AG04450 (cell line): Measurements from ENCODE around the gene ALKBH5. TPM values are rescaled to one million over a fixed set of nuclear protein-coding genes. Genes with fewer than 3 reads are reported as not detected.

Experiments used
- CTCF ChIA-PET: fragments of 300-600, 350-600 bp; formaldehyde crosslinking; extraction: SDS; loops from one replicate; lab custom pipeline; 2022; ENCODE audit warnings: antibody characterized with exemption, inconsistent platforms; lab: Charles Lee
- POLR2A ChIA-PET: fragments of 350-600 bp; formaldehyde crosslinking; extraction: SDS; loops from one replicate; lab custom pipeline; 2021; ENCODE audit warnings: antibody characterized with exemption, inconsistent platforms; lab: Yijun Ruan, JAX
- DNase-seq: peaks from one replicate; pipeline ENCODE4 v3.0.0-alpha.2; 2011; ENCODE audit warnings: low read depth, low spot score
- H3K27ac ChIP-seq: one replicate; pipeline ENCODE4 v1.5.1; 2012; ENCODE audit warnings: low read depth, low read length, control low read depth
- H3K27me3 ChIP-seq: one replicate; pipeline ENCODE4 v1.6.0; 2012; ENCODE audit warnings: low read length; ENCODE audit not compliant: control insufficient read depth, insufficient read depth
- H3K4me3 ChIP-seq: 2 replicates; pipeline ENCODE4 v1.5.1; 2011; ENCODE audit warnings: mild to moderate bottlenecking, low read depth, low read length, control low read depth
- H3K9me3 ChIP-seq: 2 replicates; pipeline ENCODE4 v1.5.1; 2012; ENCODE audit warnings: low read length; ENCODE audit not compliant: control insufficient read depth, insufficient read depth
- CTCF ChIP-seq: IDR thresholded peaks from 2 replicates; pipeline ENCODE4 v1.5.1; 2011; ENCODE audit warnings: low read depth, low read length, control low read depth, inconsistent platforms
- polyA plus RNA-seq: library from polyadenylated mRNA; depleted of rRNA; stranded (reverse); fragments of >200 nt; gene quantifications from 2 replicates; pipeline ENCODE4 v1.2.3, GENCODE V29; 2011

The ALKBH5 gene
- polyA plus RNA-seq, 1 experiment: 59.9 TPM

- POLR2A ChIA-PET: no interaction called here
- Histone ChIP-seq H3K27me3 (no peaks in the 10 kb centered on the region), H3K4me3 (no peak overlapping the region), H3K9me3 (no peaks in the 10 kb centered on the region), H3K27ac (no peak overlapping the region)
- CTCF ChIA-PET: no interaction called here
- no peak for DNase-seq
- no peak for TF ChIP-seq CTCF
Measured at GRCh38 chr17:18179196-18179595, 4.4 kb upstream of the ALKBH5 start.

GRCh38 chr17:18179804-18180203 is 3.8 kb upstream of the ALKBH5 start:
- POLR2A ChIA-PET: no interaction called here
- Histone ChIP-seq H3K27me3 (no peaks in the 10 kb centered on the region), H3K27ac (no peak overlapping the region), H3K4me3 (no peak overlapping the region), H3K9me3 (no peaks in the 10 kb centered on the region; the same call in 1 of the 2 replicates)
- no peak for DNase-seq
- CTCF ChIA-PET: no interaction called here
- no peak for TF ChIP-seq CTCF

- POLR2A ChIA-PET: interaction anchor here (0.7 kb wide), 1 partner anchor 132 kb away, joined by 3 read pairs; no protein-coding TSS in a partner anchor
- CTCF ChIA-PET: no interaction called here
- no peak overlapping the region for H3K27ac ChIP-seq
- no peak overlapping the region for H3K4me3 ChIP-seq
- DNase-seq: no peak
- no peaks in the 10 kb centered on the region for H3K27me3 ChIP-seq
- no peak for TF ChIP-seq CTCF
- H3K9me3 ChIP-seq: no peaks in the 10 kb centered on the region; the same call in 1 of the 2 replicates
Measured at GRCh38 chr17:18181358-18181757, 2.3 kb upstream of the ALKBH5 start.

- no peak for TF ChIP-seq CTCF
- peak overlapping the region; percentile 91 for H3K4me3 ChIP-seq
- no peak for DNase-seq
- CTCF ChIA-PET: interaction anchor here (0.7 kb wide), 1 partner anchor 73 kb away, joined by 3 read pairs; no protein-coding TSS in a partner anchor
- H3K9me3 ChIP-seq: no peaks in the 10 kb centered on the region; the same call in 1 of the 2 replicates
- H3K27me3 ChIP-seq: no peaks in the 10 kb centered on the region
- peak overlapping the region; percentile 99 for H3K27ac ChIP-seq
- POLR2A ChIA-PET: interaction anchor here (0.7 to 1.4 kb wide), 5 partner anchors 21 to 677 kb away, joined by 3 to 6 read pairs (median 3); no protein-coding TSS in a partner anchor
Measured at GRCh38 chr17:18182110-18182977, 1.3 kb upstream of the ALKBH5 start.

GRCh38 chr17:18182978-18183333 is 672 bp upstream of the ALKBH5 start:
- no peak for TF ChIP-seq CTCF
- ChIA-PET POLR2A (interaction anchor here (0.7 to 1.4 kb wide), 5 partner anchors 15 to 75 kb away, joined by 3 to 10 read pairs (median 5); no protein-coding TSS in a partner anchor), CTCF (interaction anchor here (0.7 kb wide), 1 partner anchor 72 kb away, joined by 3 read pairs; no protein-coding TSS in a partner anchor)
- peak overlapping the region; percentile 99 for H3K27ac ChIP-seq
- H3K4me3 ChIP-seq: peak overlapping the region; percentile 91
- H3K27me3 ChIP-seq: no peaks in the 10 kb centered on the region
- DNase-seq: peak; percentile 34
- H3K9me3 ChIP-seq: no peaks in the 10 kb centered on the region; the same call in 1 of the 2 replicates
